Calu3 (cell line): ENCODE results near the gene HSDL1. TPM values are rescaled to one million over a fixed set of nuclear protein-coding genes. Genes with fewer than 3 reads are reported as not detected.

Source experiments
- BruUV-seq: library from RNA; stranded (reverse); fragments of 400-500 nt; replicated peaks from 2 replicates; lab custom pipeline; 2021; lab: Mats Ljungman, UMichigan
- CTCF ChIA-PET: fragments of 300-600 bp; sonication (Branson Sonifier 250); formaldehyde crosslinking; loops from one replicate; lab custom pipeline; 2022; ENCODE audit warnings: antibody characterized with exemption; lab: Charles Lee
- DNase-seq: peaks from one replicate; pipeline ENCODE4 v3.0.0; 2022
- H3K27ac Mint-ChIP-seq: one replicate; pipeline ENCODE4 v1.8.0; 2022; ENCODE audit warnings: mixed read lengths; ENCODE audit not compliant: unreplicated experiment
- H3K27me3 Mint-ChIP-seq: one replicate; pipeline ENCODE4 v1.8.0; 2022; ENCODE audit warnings: mixed read lengths; ENCODE audit not compliant: unreplicated experiment
- H3K36me3 Mint-ChIP-seq: one replicate; pipeline ENCODE4 v1.8.0; 2022; ENCODE audit warnings: mild to moderate bottlenecking, moderate library complexity, mixed read lengths; ENCODE audit not compliant: insufficient read depth, unreplicated experiment
- H3K4me1 Mint-ChIP-seq: one replicate; pipeline ENCODE4 v1.8.0; 2022; ENCODE audit warnings: mild to moderate bottlenecking, low read depth, mixed read lengths; ENCODE audit not compliant: unreplicated experiment
- H3K4me3 Mint-ChIP-seq: one replicate; pipeline ENCODE4 v1.8.0; 2022; ENCODE audit warnings: mild to moderate bottlenecking, low read depth, moderate library complexity, mixed read lengths; ENCODE audit not compliant: unreplicated experiment
- H3K9me3 Mint-ChIP-seq: one replicate; pipeline ENCODE4 v1.8.0; 2022; ENCODE audit warnings: low read depth, mixed read lengths; ENCODE audit not compliant: unreplicated experiment
- intact Hi-C: fragments of 100-400 bp; cut with micrococcal nuclease; formaldehyde crosslinking; loops from one replicate; pipeline ENCODE4 v1.10.0; 2022; ENCODE audit not compliant: unreplicated experiment
- total RNA-seq: library from RNA; stranded (reverse); gene quantifications from 2 replicates; pipeline ENCODE4 v1.2.3, GENCODE V29; 2022
- TF ChIP-seq, protein P1 (sequence below): fragments of 200-600 bp; IDR thresholded peaks from one replicate; pipeline ENCODE4 v1.8.0; 2022; ENCODE audit warnings: antibody characterized with exemption; ENCODE audit not compliant: unreplicated experiment

HSDL1 gene
- total RNA-seq, 1 experiment from 2014 or later: 20.8 TPM

DNA sequence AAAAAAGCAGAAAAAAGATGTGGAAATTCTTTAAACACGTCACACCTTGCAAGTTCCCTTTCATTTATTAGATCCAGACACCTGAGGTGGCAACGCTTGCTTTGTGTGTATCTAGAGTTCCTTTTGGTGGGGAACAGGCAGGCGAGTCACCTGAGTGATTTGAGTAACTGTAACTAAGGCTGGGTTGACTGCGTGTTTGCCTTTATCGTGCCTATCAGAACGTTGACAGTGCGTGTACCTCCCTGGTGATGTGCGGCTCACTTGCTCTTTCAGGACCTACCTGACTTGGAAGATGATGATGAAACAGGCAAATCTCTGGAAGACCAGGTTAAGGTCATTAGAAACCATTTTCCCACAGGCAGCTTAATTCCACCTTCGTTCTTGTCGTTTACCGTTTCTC lies 29.4 kb upstream of the HSDL1 start:
- H3K36me3 Mint-ChIP-seq: peaks cover 21% of the 10 kb centered on the region
- CTCF ChIA-PET: no interaction called here
- no peaks in the 10 kb centered on the region for H3K9me3 Mint-ChIP-seq
- H3K27ac Mint-ChIP-seq: no peak overlapping the region
- no peak overlapping the region for H3K4me3 Mint-ChIP-seq
- intact Hi-C loops: loop anchor here (10.0 kb wide), 1 partner anchor 220 kb away; the partner anchor contains the start of gene OSGIN1
- TF ChIP-seq, protein P1, sequence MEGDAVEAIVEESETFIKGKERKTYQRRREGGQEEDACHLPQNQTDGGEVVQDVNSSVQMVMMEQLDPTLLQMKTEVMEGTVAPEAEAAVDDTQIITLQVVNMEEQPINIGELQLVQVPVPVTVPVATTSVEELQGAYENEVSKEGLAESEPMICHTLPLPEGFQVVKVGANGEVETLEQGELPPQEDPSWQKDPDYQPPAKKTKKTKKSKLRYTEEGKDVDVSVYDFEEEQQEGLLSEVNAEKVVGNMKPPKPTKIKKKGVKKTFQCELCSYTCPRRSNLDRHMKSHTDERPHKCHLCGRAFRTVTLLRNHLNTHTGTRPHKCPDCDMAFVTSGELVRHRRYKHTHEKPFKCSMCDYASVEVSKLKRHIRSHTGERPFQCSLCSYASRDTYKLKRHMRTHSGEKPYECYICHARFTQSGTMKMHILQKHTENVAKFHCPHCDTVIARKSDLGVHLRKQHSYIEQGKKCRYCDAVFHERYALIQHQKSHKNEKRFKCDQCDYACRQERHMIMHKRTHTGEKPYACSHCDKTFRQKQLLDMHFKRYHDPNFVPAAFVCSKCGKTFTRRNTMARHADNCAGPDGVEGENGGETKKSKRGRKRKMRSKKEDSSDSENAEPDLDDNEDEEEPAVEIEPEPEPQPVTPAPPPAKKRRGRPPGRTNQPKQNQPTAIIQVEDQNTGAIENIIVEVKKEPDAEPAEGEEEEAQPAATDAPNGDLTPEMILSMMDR: no peak
- BruUV-seq: no TSS peak
- H3K4me1 Mint-ChIP-seq: peaks cover 16% of the 10 kb centered on the region
- DNase-seq: no peak
- H3K27me3 Mint-ChIP-seq: peaks cover 11% of the 10 kb centered on the region

DNA sequence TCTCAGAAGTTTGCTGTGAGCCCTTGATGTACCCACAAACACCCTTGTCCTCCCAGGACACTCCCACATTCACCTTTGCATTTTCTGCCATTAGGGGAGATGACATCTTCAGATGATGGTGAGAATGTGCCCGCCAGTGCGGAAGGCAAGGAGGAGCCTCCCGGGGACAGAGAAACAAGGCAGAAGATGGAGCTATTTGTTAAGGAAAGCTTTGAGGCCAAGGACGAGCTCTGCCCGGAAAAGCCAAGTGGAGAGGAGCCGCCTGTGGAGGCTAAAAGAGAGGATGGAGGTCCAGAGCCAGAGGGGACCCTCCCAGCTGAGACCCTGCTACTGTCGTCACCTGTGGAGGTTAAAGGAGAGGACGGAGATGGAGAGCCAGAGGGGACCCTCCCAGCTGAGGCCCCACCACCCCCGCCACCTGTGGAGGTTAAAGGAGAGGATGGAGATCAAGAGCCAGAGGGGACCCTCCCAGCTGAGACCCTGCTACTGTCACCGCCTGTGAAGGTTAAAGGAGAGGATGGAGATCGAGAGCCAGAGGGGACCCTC lies 24.9 kb upstream of the HSDL1 start:
- Mint-ChIP-seq H3K27me3 (peaks cover 28% of the 10 kb centered on the region), H3K4me1 (peaks cover 7% of the 10 kb centered on the region), H3K4me3 (no peak overlapping the region), H3K9me3 (no peaks in the 10 kb centered on the region), H3K36me3 (no peaks in the 10 kb centered on the region), H3K27ac (no peak overlapping the region)
- CTCF ChIA-PET: interaction anchor here (1.2 kb wide), 1 partner anchor 84 kb away, joined by 3 read pairs; no protein-coding TSS in a partner anchor
- no peak for DNase-seq
- intact Hi-C loops: loop anchor here (10.0 kb wide), 1 partner anchor 215 kb away; the partner anchor contains the start of gene OSGIN1
- TF ChIP-seq, protein P1: no peak
- BruUV-seq: no TSS peak

DNA sequence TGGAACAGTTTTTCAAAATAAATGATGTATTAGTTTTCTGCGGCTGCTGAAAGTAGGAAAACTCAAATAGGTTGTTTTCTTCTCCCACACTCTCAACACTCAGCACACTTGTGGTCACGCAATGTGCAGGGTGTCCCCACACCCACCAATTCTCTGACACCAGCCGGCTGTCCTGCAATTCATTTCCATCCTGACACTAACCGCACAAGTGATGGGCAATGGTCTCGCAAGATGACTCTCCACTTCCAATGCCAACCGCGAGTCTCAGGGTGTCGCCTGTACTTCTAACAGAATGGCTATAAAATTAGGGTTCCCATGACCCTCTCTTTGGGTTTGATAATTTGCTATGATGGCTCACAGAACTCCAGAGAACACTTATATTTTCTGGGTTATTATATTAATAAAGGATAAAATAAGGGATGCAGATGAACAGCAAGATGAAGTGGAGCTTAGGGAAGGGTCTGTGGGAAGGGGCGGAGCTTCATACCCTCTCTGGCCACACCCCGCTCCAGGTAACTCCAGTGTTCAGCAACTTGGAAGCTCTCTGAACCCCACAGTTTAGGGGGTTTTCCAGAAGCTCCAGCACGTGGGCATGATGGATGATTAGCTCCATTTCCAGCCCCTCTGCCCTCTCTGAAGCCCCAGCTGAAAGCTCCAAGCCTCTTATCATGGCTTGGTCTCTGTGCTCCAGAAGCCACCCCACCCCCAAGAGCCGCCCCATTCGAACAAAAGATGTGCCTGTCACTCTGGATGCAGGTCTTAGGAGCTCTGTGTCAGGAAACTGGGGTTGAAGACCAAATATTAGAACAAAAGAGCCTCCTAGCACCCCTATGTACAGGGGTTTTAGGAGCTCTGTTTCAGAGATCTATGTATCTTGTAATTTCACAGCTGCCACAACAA lies 22.1 kb upstream of the HSDL1 start:
- BruUV-seq: no TSS peak
- no peaks in the 10 kb centered on the region for H3K36me3 Mint-ChIP-seq
- CTCF ChIA-PET: interaction anchor here (0.9 to 1.4 kb wide), 3 partner anchors 11 to 22 kb away, joined by 3 to 6 read pairs (median 4); partner anchors contain the start of genes DNAAF1, HSDL1 and TAF1C
- peaks cover 55% of the 10 kb centered on the region for H3K27me3 Mint-ChIP-seq
- no peak overlapping the region for H3K27ac Mint-ChIP-seq
- DNase-seq: no peak
- H3K9me3 Mint-ChIP-seq: no peaks in the 10 kb centered on the region
- H3K4me1 Mint-ChIP-seq: peaks cover 7% of the 10 kb centered on the region
- TF ChIP-seq, protein P1: no peak
- intact Hi-C loops: no loop called here
- H3K4me3 Mint-ChIP-seq: no peak overlapping the region

DNA sequence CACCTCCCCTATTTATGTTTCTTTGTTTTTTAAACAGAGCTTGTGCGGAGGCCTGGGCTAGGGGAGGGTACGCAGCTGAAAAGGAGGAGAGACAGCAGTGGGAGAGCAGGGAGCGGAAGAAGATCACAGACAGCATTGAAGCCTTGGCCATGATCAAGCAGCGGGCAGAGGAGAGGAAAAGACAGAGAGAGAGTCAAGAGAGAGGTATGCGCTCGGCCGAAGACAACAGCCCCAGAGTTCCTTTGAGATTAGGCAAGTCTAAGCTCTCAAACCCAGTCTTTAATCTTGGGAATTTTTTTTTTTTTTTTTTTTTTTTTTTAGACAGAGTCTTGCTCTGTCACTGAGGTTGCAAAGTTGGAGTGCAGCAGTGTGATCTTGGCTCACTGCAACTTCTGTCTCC lies 20.8 kb upstream of the HSDL1 start:
- no TSS peak for BruUV-seq
- DNase-seq: no peak
- TF ChIP-seq, protein P1: no peak
- CTCF ChIA-PET: interaction anchor here (0.9 to 1.4 kb wide), 2 partner anchors 12 to 20 kb away, joined by 3 to 6 read pairs; partner anchors contain the start of genes DNAAF1 and HSDL1
- peaks cover 65% of the 10 kb centered on the region for H3K27me3 Mint-ChIP-seq
- H3K4me3 Mint-ChIP-seq: no peak overlapping the region
- no peaks in the 10 kb centered on the region for H3K36me3 Mint-ChIP-seq
- no peaks in the 10 kb centered on the region for H3K9me3 Mint-ChIP-seq
- no peak overlapping the region for H3K27ac Mint-ChIP-seq
- intact Hi-C loops: no loop called here
- H3K4me1 Mint-ChIP-seq: peaks cover 7% of the 10 kb centered on the region
